ENCODE measurements around the gene CTAG2. TPM values are rescaled to one million over a fixed set of nuclear protein-coding genes. Genes with fewer than 3 reads are reported as not detected.
"Not testable (repeated sequence)": the region's sequence is repeated elsewhere in the genome, so short reads cannot be mapped to it uniquely, and the experiment has no call there.

Gene CTAG2
- total RNA-seq, 2 donors from 2014 or later = not detected

GRCh38 chrX:154655786-154656185 lies 2.4 kb upstream of the CTAG2 start:
- ATAC-seq = no peak
- H3K27ac Mint-ChIP-seq = no peak overlapping the region
- no peak for DNase-seq (ENCODE audit: low spot score)
- no peaks in the 10 kb centered on the region for H3K9me3 Mint-ChIP-seq
- no peaks in the 10 kb centered on the region for H3K27me3 Mint-ChIP-seq
- H3K4me1 Mint-ChIP-seq (ENCODE audit: low read depth in 2 of 2) = no peaks in the 10 kb centered on the region
- no peak overlapping the region for H3K4me3 Mint-ChIP-seq
- H3K36me3 Mint-ChIP-seq = no peaks in the 10 kb centered on the region

DNA sequence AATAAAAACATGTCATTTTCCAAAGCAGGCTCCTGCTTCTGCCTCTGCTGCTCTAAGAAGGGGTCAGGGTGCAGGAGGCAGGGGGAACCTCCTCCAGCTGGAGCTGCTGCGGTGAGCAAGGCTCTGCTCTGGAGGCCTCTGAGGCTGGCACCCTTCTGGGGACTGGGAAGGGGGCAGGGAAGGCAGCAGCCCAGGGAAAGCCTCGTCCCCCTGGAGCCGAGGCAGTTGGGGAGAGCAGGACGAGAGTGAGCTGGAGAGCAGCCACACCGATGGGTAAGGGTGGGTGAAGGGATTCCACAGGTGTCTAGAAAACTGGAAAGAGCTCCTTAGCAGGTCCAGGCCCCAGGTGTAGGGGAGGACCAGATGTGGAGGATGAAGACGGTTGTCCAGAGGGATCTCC lies 2.0 kb upstream of the CTAG2 start:
- H3K4me1 Mint-ChIP-seq (ENCODE audit: low read depth in 2 of 2) = no peaks in the 10 kb centered on the region
- no peak overlapping the region for H3K27ac Mint-ChIP-seq
- DNase-seq (ENCODE audit: low spot score) = no peak
- H3K4me3 Mint-ChIP-seq = no peak overlapping the region
- no peak for ATAC-seq
- no peaks in the 10 kb centered on the region for H3K36me3 Mint-ChIP-seq
- no peaks in the 10 kb centered on the region for H3K27me3 Mint-ChIP-seq
- no peaks in the 10 kb centered on the region for H3K9me3 Mint-ChIP-seq

- Mint-ChIP-seq H3K27ac (no peak overlapping the region), H3K27me3 (no peaks in the 10 kb centered on the region), H3K36me3 (no peaks in the 10 kb centered on the region), H3K4me3 (no peak overlapping the region), H3K9me3 (no peaks in the 10 kb centered on the region), H3K4me1 (ENCODE audit: low read depth in 2 of 2) (no peaks in the 10 kb centered on the region)
- no peak for DNase-seq (ENCODE audit: low spot score)
- no peak for ATAC-seq
Observed at GRCh38 chrX:154654925-154655324, 1.5 kb upstream of the CTAG2 start.

- no peaks in the 10 kb centered on the region for H3K36me3 Mint-ChIP-seq
- H3K4me3 Mint-ChIP-seq = no peak overlapping the region
- DNase-seq (ENCODE audit: low spot score) (no peak), ATAC-seq (no peak)
- H3K9me3 Mint-ChIP-seq = no peaks in the 10 kb centered on the region
- no peaks in the 10 kb centered on the region for H3K27me3 Mint-ChIP-seq
- H3K27ac Mint-ChIP-seq = no peak overlapping the region
- H3K4me1 Mint-ChIP-seq (ENCODE audit: low read depth in 2 of 2) = no peaks in the 10 kb centered on the region
Observed at GRCh38 chrX:154654372-154654771, 993 bp upstream of the CTAG2 start.

GRCh38 chrX:154653048-154653401 lies 354 bp downstream of the CTAG2 start:
- DNase-seq (ENCODE audit: low spot score) (no peak), ATAC-seq (no peak)
- Mint-ChIP-seq H3K4me1 (ENCODE audit: low read depth in 2 of 2) (no peaks in the 10 kb centered on the region), H3K27ac (no peak overlapping the region), H3K27me3 (no peaks in the 10 kb centered on the region), H3K36me3 (no peaks in the 10 kb centered on the region), H3K4me3 (no peak overlapping the region), H3K9me3 (no peaks in the 10 kb centered on the region)

DNA sequence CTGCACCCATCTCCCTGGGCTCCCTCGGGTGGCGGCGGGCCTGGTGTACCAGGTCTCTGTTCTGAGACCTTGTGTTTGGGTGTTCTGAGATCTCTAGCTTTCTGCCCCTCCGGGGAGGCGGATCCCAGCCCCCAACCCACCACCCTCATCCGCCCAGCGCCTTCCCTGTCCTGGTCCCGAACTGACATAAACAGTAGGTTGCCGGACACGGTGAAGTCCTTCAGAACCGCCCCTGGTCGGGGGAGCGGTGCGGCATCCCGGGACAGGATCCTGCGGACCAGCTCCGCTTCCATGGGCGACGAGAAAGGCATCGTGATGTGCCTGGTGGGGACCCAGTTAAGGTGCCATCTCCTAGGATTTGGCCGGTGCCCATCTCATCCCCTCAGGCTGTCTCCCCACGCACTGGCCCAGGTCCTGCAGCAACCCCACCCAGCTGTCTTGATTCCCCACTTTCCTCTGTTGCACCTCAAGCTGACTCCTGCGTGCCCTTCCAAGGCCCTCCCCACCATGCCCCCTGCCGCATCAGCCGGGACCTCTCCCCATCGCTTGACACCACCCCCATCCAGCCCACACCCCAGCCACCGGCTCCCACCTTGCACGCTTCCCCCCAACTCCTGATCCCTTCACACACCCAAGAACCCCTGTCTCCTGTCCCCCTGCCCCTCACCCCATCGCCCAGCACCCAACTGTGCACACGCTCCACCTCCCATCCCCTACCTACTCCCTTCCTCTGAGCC lies 900 bp downstream of the CTAG2 start:
- no peak overlapping the region for H3K4me3 Mint-ChIP-seq
- H3K27me3 Mint-ChIP-seq = no peaks in the 10 kb centered on the region
- H3K4me1 Mint-ChIP-seq (ENCODE audit: low read depth in 2 of 2) = no peaks in the 10 kb centered on the region
- H3K27ac Mint-ChIP-seq = no peak overlapping the region
- ATAC-seq (no peak), DNase-seq (ENCODE audit: low spot score) (no peak)
- H3K36me3 Mint-ChIP-seq = no peaks in the 10 kb centered on the region
- H3K9me3 Mint-ChIP-seq = no peaks in the 10 kb centered on the region

DNA sequence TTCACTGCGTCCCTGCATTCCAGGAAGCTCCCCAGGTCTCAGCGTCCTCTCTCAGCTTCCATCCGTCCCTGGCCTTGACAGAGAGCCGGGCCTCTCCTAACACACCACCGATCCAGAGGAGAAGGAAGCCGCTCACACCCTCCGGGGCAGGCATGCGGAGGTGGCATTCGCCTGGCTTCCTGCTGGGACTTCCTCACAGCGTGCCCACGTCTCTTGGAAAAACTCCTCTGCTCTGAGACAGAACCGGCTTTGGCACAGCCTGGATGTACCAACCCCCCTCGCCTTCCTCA lies 3.2 kb downstream of the CTAG2 start:
- no peaks in the 10 kb centered on the region for H3K36me3 Mint-ChIP-seq
- no peaks in the 10 kb centered on the region for H3K9me3 Mint-ChIP-seq
- no peak overlapping the region for H3K27ac Mint-ChIP-seq
- no peak overlapping the region for H3K4me3 Mint-ChIP-seq
- DNase-seq (ENCODE audit: low spot score) = no peak
- H3K4me1 Mint-ChIP-seq (ENCODE audit: low read depth in 2 of 2) = no peaks in the 10 kb centered on the region
- ATAC-seq = no peak
- no peaks in the 10 kb centered on the region for H3K27me3 Mint-ChIP-seq

DNA sequence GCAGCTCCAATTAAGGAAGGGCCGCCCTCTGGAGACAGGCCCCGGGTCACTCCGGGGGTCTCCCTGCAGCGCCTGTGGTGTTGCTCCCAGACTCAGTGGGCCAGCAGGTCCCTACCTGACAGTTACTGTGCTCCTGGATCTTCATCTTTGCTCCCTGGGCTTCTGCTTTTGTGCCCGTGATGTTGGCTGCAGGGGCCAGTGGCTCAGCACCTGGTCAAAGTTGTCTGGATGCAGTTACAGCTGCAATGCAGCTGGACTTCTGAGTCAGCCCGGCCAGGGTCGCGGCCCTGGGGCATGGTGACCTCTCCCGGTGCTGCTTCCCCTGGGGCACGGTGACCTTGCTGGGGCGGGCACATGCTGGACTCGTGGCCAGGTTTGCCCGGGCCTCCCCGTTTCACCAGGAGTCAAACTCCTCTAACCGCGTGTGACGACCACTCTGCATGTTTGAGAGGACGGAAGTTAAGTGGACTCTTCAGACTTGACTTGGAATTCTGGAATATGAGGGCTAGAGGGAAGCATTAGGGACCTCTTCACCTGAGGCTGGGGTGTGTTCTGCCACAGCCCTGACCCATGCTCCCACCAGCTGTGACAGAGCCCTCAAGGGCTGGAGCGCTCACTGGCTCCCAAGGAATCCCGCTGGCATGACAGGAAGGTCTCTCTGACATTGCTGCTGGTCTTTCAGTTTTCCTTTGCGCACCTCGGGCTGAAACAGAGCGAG lies 3.7 kb downstream of the CTAG2 start:
- no peaks in the 10 kb centered on the region for H3K9me3 Mint-ChIP-seq
- no peak for ATAC-seq
- H3K4me3 Mint-ChIP-seq = no peak overlapping the region
- no peaks in the 10 kb centered on the region for H3K27me3 Mint-ChIP-seq
- no peaks in the 10 kb centered on the region for H3K36me3 Mint-ChIP-seq
- no peak for DNase-seq (ENCODE audit: low spot score)
- H3K4me1 Mint-ChIP-seq (ENCODE audit: low read depth in 2 of 2) = no peaks in the 10 kb centered on the region
- no peak overlapping the region for H3K27ac Mint-ChIP-seq

- Mint-ChIP-seq H3K36me3 (no peaks in the 10 kb centered on the region), H3K27me3 (no peaks in the 10 kb centered on the region), H3K4me3 (no peak overlapping the region), H3K9me3 (no peaks in the 10 kb centered on the region), H3K27ac (no peak overlapping the region), H3K4me1 (ENCODE audit: low read depth in 2 of 2) (no peaks in the 10 kb centered on the region)
- DNase-seq (ENCODE audit: low spot score) = no peak
- no peak for ATAC-seq
Observed at GRCh38 chrX:154648931-154649330, 4.4 kb downstream of the CTAG2 start.

DNA sequence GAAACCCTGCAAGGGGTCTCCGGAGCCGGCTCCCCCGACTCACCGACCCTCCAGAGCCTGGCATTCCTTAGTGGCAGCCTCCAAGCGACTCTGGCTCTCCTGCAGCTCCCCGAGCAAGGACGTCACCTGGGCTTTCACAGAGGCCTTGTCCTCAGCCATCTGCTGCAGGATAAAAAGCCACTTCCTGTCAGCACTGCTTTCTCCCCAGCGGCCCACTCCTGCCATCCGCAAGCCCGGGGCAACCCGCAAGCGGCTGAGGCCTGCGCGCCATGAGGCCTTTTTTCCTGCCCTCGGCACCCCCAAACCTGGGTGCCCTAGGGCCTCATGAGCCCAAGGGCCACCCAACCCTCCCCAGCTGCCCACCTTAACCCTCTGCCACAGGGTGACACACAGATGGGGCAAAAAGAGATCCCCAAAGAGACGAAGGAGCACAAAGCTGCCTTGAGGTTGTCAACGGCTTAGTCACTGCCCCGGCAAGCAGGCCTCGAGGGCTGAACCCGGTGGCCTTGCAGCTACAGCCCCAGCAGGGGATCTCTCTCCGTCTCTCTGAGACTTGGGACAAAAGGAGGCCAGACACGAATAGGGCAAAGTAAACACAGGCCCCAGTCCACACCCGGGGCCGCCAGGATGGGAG lies 7.5 kb downstream of the CTAG2 start:
- not testable (repeated sequence) for H3K27me3 Mint-ChIP-seq; H3K27ac Mint-ChIP-seq; H3K4me1 Mint-ChIP-seq (ENCODE audit: low read depth in 2 of 2); H3K4me3 Mint-ChIP-seq; H3K36me3 Mint-ChIP-seq; H3K9me3 Mint-ChIP-seq; DNase-seq (ENCODE audit: low spot score)
- ATAC-seq = peak; percentile 74 to 89

- not testable (repeated sequence) for H3K9me3 Mint-ChIP-seq; DNase-seq (ENCODE audit: low spot score); H3K36me3 Mint-ChIP-seq; H3K27ac Mint-ChIP-seq; H3K4me3 Mint-ChIP-seq; H3K4me1 Mint-ChIP-seq (ENCODE audit: low read depth in 2 of 2); ATAC-seq; H3K27me3 Mint-ChIP-seq
Observed at GRCh38 chrX:154643708-154644107, 9.7 kb downstream of the CTAG2 start.

- not testable (repeated sequence) for H3K27me3 Mint-ChIP-seq; H3K9me3 Mint-ChIP-seq; H3K27ac Mint-ChIP-seq; DNase-seq (ENCODE audit: low spot score); ATAC-seq; H3K36me3 Mint-ChIP-seq; H3K4me3 Mint-ChIP-seq; H3K4me1 Mint-ChIP-seq (ENCODE audit: low read depth in 2 of 2)
Observed at GRCh38 chrX:154641740-154642139, 11.6 kb downstream of the CTAG2 start.

DNA sequence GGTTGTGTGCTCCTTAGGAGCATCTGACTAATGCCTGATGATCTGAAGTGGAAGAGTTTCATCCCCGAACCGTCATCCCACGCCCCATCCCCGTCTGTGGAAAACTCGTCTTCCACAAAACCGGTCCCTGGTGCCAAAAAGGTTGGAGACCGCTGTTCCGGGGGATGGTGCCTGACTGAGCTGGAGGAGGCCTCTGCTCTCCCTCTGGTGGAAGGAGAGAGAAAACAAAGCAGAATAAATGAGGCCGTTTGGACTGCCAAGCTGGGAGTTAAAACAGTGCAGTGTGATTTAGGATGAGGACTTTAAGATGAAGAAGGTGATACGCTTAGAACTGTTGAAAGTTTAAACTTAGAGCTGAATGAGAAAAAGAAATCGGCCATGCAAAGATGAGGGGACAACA lies 19.7 kb downstream of the CTAG2 start:
- not testable (repeated sequence) for ATAC-seq; H3K4me1 Mint-ChIP-seq (ENCODE audit: low read depth in 2 of 2); H3K36me3 Mint-ChIP-seq; H3K4me3 Mint-ChIP-seq; DNase-seq (ENCODE audit: low spot score); H3K9me3 Mint-ChIP-seq; H3K27me3 Mint-ChIP-seq; H3K27ac Mint-ChIP-seq

DNA sequence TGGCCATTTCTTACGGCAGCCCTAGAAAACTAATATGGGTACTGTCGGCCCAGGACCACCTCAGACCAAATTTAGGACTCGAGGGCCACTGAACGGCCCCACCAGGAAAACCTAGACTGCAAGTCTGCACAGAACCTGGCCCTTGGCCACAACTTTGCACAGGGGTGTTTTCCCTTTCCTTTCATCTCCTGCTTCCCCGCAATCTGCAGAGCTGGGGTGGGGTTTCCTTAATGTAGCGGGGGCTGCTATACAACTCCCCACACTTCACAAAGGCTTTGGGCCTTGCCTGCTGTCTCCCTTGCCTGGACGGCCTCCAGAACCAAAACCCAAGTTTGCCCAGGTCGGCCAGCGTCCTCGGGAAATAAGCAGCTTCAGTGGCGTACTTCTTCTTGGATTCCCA lies 22.4 kb downstream of the CTAG2 start:
- not testable (repeated sequence) for H3K27me3 Mint-ChIP-seq; H3K36me3 Mint-ChIP-seq; ATAC-seq; H3K4me3 Mint-ChIP-seq; H3K4me1 Mint-ChIP-seq (ENCODE audit: low read depth in 2 of 2); DNase-seq (ENCODE audit: low spot score); H3K27ac Mint-ChIP-seq; H3K9me3 Mint-ChIP-seq
